GM19455 (cell line): ENCODE results near the gene PKP2.
"Not testable (repeated sequence)": the region's sequence is repeated elsewhere in the genome, so short reads cannot be mapped to it uniquely, and the experiment has no call there.

Experiments used
- ATAC-seq: cut with Tn5 transposase; IDR thresholded peaks from one replicate; pipeline ENCODE4 v1.9.1; 2021; ENCODE audit not compliant: unreplicated experiment

Gene PKP2

DNA sequence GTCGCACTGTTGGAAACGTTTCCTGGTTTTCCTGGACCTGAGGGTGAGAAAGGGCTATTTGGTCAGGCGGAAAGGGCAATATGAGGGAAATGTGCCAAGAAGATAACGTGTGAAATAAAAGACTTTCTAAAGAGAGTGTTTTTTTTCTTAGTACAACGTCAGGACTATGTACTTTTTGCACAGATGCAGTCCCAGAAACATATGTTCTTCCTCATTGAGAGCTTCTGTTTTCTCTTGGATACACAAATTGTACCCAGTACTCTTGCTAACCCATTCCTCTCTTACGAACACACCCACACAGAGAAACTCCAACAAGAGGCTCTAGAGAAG, 669 bp upstream of the PKP2 start:
- no peak for ATAC-seq

DNA sequence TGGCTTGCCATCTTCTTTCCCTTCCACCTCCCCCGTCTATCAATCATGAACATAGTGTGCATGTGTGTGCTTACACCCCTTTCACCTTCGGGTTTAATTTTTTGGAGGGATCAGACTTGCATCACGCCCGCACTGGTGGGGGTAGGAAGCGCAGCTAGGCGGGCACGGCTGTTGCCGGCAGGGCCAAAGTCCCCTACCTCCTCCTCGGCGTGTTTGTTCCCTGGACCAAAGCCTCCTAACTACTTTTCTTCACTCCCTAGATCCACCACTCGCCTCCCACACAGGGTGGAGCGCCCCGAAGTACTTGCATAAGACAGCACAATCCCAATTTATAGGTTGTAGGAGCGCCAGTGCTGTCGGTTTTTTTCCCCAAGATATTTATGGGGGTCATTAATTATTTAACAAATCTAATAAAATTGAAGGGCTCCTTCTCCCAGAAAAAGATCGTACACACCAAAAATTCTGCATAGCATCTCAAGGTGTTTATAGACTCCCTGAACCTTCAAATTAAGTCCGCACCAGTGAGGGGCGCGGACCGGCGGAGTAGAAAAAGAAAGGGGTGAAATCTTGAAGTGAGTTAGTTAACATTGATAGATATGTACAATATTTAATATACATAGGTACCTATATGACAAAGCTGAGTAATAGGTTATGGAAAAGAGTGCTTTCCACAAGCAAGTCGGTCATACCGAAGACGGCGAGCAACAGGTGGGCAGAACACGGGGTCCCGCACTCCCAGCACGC, 717 bp downstream of the PKP2 start:
- ATAC-seq: peak; percentile 15

DNA sequence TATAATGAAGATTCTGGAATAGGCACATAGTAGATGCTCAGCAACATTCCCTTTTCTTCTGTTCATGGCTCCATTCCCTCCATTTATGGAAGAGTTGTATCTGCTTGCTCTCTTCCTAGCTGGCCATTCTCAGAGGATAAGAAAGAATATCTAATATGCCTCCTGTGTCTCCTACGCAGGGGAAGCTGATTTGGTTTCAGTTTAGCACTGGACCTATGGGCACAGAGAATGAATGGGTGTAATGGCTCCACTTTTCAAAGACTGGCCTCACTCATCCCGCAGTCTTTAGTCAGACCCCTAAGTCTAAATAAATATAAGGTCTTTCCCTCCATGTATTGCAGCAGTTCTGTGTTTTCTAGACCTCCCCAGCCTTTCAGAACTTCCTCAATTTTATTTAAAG, 2.0 kb downstream of the PKP2 start:
- no peak for ATAC-seq

GRCh38 chr12:32893458-32893857, 3.1 kb downstream of the PKP2 start:
- no peak for ATAC-seq

GRCh38 chr12:32893043-32893442, 3.5 kb downstream of the PKP2 start:
- no peak for ATAC-seq

DNA sequence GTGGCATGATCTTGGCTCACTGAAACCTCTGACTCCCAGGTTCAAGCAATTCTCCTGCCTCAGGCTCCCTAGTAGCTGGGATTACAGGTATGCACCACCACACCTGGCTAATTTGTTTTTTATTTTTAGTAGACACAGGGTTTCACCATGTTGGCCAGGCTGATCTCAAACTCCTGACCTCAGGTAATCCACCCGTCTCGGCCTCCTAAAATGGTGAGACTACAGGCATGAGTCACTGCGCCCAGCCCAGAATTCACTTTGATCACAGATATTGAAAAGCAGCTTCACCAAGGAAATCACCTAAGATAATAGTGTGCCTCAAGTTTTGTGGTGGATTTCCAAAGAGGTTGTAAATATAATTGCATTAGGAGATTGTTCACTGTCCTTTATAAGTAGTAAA, 4.2 kb downstream of the PKP2 start:
- ATAC-seq: not testable (repeated sequence)

DNA sequence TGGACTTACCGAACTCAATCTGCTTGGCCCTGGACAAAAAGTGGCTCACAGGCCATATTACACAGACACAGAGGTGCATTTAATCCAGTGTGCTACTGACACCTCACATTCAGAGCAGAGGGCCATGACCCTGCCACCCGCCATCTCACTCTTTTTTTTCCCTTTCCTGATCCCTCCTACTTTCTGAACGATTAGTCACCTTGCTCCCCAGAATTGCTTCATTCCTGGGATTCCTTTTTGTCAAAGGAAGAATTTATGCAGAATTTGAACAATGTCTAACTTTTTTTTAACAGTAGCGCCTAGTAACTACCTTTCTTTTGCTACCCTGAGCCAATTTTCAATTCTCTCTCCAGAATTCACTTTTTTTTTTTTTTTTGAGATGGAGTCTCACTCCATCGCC, 4.6 kb downstream of the PKP2 start:
- ATAC-seq: no peak

GRCh38 chr12:32891526-32891925, 5.1 kb downstream of the PKP2 start:
- ATAC-seq: no peak

- ATAC-seq: no peak
These were observed 7.4 kb downstream of the PKP2 start for GRCh38 chr12:32889011-32889760.

DNA sequence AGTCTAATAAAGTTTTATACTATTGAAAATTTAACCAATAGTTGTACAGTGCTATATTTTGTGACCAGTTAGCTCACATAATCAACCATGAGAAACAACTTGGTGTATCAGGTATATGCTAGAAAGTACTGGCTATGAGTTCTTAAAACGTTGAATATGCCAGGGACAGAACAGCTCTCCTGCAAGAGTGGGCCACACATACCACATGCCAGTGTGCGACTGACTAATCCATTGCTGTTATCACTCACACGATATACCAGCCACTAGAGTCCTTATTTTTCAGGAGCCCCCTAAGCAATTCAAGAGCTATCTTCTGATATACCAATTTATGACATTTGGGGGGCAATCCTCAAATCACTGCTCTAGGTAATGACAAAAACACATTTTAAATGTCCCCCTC, 9.5 kb downstream of the PKP2 start:
- ATAC-seq: no peak

DNA sequence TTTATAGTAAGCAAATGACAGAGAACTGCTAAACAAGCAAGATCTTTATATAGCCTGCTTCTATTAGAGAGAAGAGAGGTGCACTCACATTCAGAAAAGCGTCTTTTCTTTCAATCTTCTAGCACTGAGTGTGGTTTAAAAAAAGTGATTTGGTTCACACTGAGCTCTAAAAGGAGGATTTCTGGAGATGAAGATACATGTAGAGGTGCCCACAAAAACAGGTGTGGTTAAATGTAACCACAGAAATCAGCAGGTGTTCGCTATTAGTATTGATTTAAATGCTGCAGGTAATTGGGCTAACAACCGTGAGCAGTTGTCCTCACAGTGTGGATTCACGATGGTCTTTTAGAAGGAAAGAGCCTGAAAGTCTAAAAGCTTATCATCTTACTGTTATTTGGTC, 10.7 kb downstream of the PKP2 start:
- no peak for ATAC-seq

- ATAC-seq: no peak
These were observed 11.6 kb downstream of the PKP2 start for GRCh38 chr12:32884962-32885361.

- ATAC-seq: no peak
These were observed 14.9 kb downstream of the PKP2 start for GRCh38 chr12:32881702-32882101.

- ATAC-seq: no peak
These were observed 15.5 kb downstream of the PKP2 start for GRCh38 chr12:32881107-32881506.

DNA sequence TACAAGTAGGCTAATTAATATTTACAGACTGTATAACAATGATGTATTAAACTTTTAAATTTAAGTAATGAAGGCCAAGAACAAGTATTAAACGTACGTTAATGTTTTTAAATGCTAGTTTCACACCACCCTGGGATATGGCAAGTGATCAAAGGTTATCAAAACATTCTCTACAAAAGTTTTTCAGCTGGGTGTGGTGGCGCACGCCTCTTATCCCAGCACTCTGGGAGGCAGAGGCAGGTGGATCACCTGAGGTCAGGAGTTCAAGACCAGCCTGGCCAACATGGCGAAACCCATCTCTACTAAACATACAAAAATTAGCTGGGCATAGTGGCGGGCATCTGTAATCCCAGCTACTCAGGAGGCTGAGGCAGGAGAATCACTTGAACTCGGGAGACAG, 17.5 kb downstream of the PKP2 start:
- not testable (repeated sequence) for ATAC-seq

- no peak for ATAC-seq
These were observed 18.7 kb downstream of the PKP2 start for GRCh38 chr12:32877601-32878459.

DNA sequence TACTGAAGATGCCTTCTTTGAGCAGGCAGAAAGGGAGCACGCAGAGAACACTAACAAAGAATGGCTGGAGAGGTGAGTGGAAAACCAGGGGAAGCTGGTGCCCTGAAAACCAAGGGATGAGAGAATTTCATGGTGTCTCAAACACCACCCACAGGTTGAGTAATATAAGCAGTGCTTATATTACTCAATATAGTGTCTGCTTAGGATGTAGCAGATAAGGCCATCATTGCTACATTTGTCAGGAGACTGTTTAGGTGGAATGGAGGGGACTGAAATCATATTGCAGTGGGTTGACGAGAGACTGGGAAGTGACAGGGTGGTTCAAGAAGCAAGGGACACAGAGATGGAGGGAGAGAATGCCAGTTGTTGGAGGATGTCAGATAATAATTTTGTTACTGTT, 20.6 kb downstream of the PKP2 start:
- ATAC-seq: no peak

- no peak for ATAC-seq
These were observed 21.6 kb downstream of the PKP2 start for GRCh38 chr12:32874975-32875374.

DNA sequence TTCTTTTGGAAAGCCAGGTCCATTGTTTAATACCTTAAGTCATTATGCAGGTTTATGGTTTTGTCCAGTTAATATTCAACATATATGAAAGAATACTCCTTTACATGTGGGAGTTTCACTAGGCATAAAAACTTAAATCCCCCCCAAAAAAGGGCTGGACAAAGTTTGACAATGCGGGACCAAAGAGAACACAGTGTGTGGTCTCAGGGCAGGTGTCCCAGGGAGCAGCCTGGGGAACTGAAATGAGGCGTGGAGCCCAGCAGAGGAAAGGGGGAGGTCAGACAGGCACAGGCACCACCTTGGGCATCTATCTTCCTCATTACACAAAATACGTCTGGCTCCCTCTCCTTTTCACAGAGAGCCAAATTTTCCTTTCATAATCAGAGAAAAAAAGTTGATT, 22.5 kb downstream of the PKP2 start:
- no peak for ATAC-seq

- ATAC-seq: not testable (repeated sequence)
These were observed 24.2 kb downstream of the PKP2 start for GRCh38 chr12:32872416-32872815.

DNA sequence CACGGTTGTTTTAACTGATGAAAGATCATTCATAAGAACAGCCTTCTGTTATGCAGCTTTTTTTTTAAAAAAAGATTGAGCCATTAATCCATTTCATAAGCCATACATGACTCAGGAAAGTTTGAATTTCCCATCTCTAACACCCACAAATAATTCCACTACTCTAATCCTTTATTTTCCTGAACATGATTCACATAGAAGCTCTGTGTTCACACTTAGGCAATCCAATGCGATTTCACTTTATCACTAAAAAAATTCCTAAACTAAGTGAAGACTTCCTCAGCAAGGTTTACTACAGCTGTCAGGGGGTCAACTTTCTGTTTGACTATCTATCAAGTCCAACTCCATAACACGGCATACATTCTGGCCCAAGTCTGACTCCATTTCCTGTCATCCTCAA, 25.9 kb downstream of the PKP2 start:
- ATAC-seq: no peak

GRCh38 chr12:32868885-32869284, 27.7 kb downstream of the PKP2 start:
- ATAC-seq: no peak
